H9 (cell line): ENCODE measurements around the gene TRMU. TPM values are rescaled to one million over a fixed set of nuclear protein-coding genes. Genes with fewer than 3 reads are reported as not detected.

Experiments used
- DNase-seq: peaks from one replicate; pipeline ENCODE4 v3.0.0-alpha.2; 2017
- H2AFZ ChIP-seq: one replicate; pipeline ENCODE4 v1.6.1; 2013; ENCODE audit warnings: mild to moderate bottlenecking, low read length, control low read depth, moderate library complexity
- H2AK5ac ChIP-seq: 2 replicates; pipeline ENCODE4 v1.6.1; 2013; ENCODE audit warnings: low read length, control low read depth, mixed read lengths; ENCODE audit not compliant: insufficient read length
- H2BK120ac ChIP-seq: one replicate; pipeline ENCODE4 v1.6.1; 2013; ENCODE audit warnings: low read depth, mild to moderate bottlenecking, low read length, control low read depth, inconsistent platforms; ENCODE audit not compliant: poor library complexity, severe bottlenecking
- H2BK12ac ChIP-seq: 2 replicates; pipeline ENCODE4 v1.6.1; 2013; ENCODE audit warnings: low read length, control low read depth, mixed read lengths, low read depth; ENCODE audit not compliant: insufficient read length
- H2BK15ac ChIP-seq: 2 replicates; pipeline ENCODE4 v1.6.1; 2013; ENCODE audit warnings: low read depth, low read length, control low read depth
- H2BK20ac ChIP-seq: one replicate; pipeline ENCODE4 v1.6.1; 2013; ENCODE audit warnings: low read depth, mild to moderate bottlenecking, low read length, control low read depth, inconsistent platforms; ENCODE audit not compliant: poor library complexity, severe bottlenecking
- H2BK5ac ChIP-seq: 2 replicates; pipeline ENCODE4 v1.6.1; 2013; ENCODE audit warnings: low read length, control low read depth, mixed read lengths; ENCODE audit not compliant: insufficient read length
- H3K14ac ChIP-seq: 2 replicates; pipeline ENCODE4 v1.6.1; 2013; ENCODE audit warnings: low read length, control low read depth; ENCODE audit not compliant: insufficient read depth
- H3K18ac ChIP-seq: 2 replicates; pipeline ENCODE4 v1.6.1; 2013; ENCODE audit warnings: low read depth, mild to moderate bottlenecking, mixed read lengths, low read length, control low read depth; ENCODE audit not compliant: insufficient read length
- H3K23ac ChIP-seq: 2 replicates; pipeline ENCODE4 v1.6.1; 2013; ENCODE audit warnings: low read length, control low read depth, mixed read lengths, low read depth; ENCODE audit not compliant: insufficient read length
- H3K23me2 ChIP-seq: 2 replicates; pipeline ENCODE4 v1.6.1; 2013; ENCODE audit warnings: low read depth, mild to moderate bottlenecking, mixed read lengths, low read length, control low read depth; ENCODE audit not compliant: insufficient read length, poor library complexity, severe bottlenecking
- H3K27ac ChIP-seq: 2 replicates; pipeline ENCODE4 v1.5.1; 2013; ENCODE audit warnings: low read length, control low read depth, mixed read lengths, low read depth; ENCODE audit not compliant: insufficient read length
- H3K27me3 ChIP-seq: 2 replicates; pipeline ENCODE4 v1.6.1; 2013; ENCODE audit warnings: low read length, control low read depth, inconsistent platforms; ENCODE audit not compliant: insufficient read depth
- H3K4ac ChIP-seq: 2 replicates; pipeline ENCODE4 v1.6.1; 2013; ENCODE audit warnings: low read depth, mild to moderate bottlenecking, control low read depth, inconsistent platforms, low read length, moderate library complexity
- H3K4me1 ChIP-seq: 2 replicates; pipeline ENCODE4 v1.6.1; 2013; ENCODE audit warnings: low read length, control low read depth, inconsistent platforms; ENCODE audit not compliant: insufficient read depth
- H3K4me2 ChIP-seq: 2 replicates; pipeline ENCODE4 v1.6.1; 2013; ENCODE audit warnings: low read length, control low read depth, mixed read lengths; ENCODE audit not compliant: insufficient read length, insufficient read depth
- H3K56ac ChIP-seq: 2 replicates; pipeline ENCODE4 v1.6.1; 2013; ENCODE audit warnings: low read depth, mild to moderate bottlenecking, mixed read lengths, low read length, control low read depth; ENCODE audit not compliant: insufficient read length
- H3K79me1 ChIP-seq: 2 replicates; pipeline ENCODE4 v1.6.1; 2013; ENCODE audit warnings: low read depth, mild to moderate bottlenecking, moderate library complexity, low read length, control low read depth, inconsistent platforms; ENCODE audit not compliant: insufficient read depth, poor library complexity, severe bottlenecking
- H3K79me2 ChIP-seq: 2 replicates; pipeline ENCODE4 v1.6.1; 2013; ENCODE audit warnings: low read length, control low read depth, inconsistent platforms; ENCODE audit not compliant: insufficient read depth
- H3K9ac ChIP-seq: 2 replicates; pipeline ENCODE4 v1.6.1; 2013; ENCODE audit warnings: low read length, control low read depth, mixed read lengths; ENCODE audit not compliant: insufficient read length; ENCODE audit errors: extremely low read depth
- H3K9me3 ChIP-seq: one replicate; pipeline ENCODE4 v1.6.1; 2013; ENCODE audit warnings: low read depth, low read length, inconsistent platforms; ENCODE audit not compliant: control insufficient read depth
- H3T11ph ChIP-seq: one replicate; pipeline ENCODE4 v1.6.1; 2013; ENCODE audit warnings: mild to moderate bottlenecking, low read length, control low read depth, inconsistent platforms
- H4K20me1 ChIP-seq: one replicate; pipeline ENCODE4 v1.6.1; 2013; ENCODE audit not compliant: control insufficient read depth, insufficient read length, insufficient read depth
- H4K5ac ChIP-seq: 2 replicates; pipeline ENCODE4 v1.6.1; 2013; ENCODE audit warnings: low read depth, mild to moderate bottlenecking, mixed read lengths, low read length, control low read depth; ENCODE audit not compliant: insufficient read length
- H4K8ac ChIP-seq: replicated peaks from 2 replicates; pipeline ENCODE4 v1.6.1; 2013; ENCODE audit warnings: low read length, control low read depth, mixed read lengths, low read depth; ENCODE audit not compliant: insufficient read length
- H4K91ac ChIP-seq: 2 replicates; pipeline ENCODE4 v1.6.1; 2013; ENCODE audit warnings: low read depth, mild to moderate bottlenecking, moderate library complexity, mixed read lengths, low read length, control low read depth; ENCODE audit not compliant: insufficient read length
- H3K27ac Mint-ChIP-seq, 3 experiments: 2 replicates in 2 of 3; 3 replicates in 1 of 3; pipeline ENCODE4 v1.8.0; 2020 to 2021; ENCODE audit warnings: mixed read lengths in 3 of 3, mild to moderate bottlenecking in 1 of 3, moderate library complexity in 1 of 3
- H3K27me3 Mint-ChIP-seq: 2 replicates; pipeline ENCODE4 v1.8.0; 2021; ENCODE audit warnings: low read depth, mild to moderate bottlenecking, moderate library complexity, mixed read lengths
- H3K36me3 Mint-ChIP-seq, 3 experiments: 2 replicates in 2 of 3; 3 replicates in 1 of 3; pipeline ENCODE4 v1.8.0; 2020 to 2021; ENCODE audit warnings: low read depth in 3 of 3, mixed read lengths in 3 of 3; ENCODE audit not compliant: insufficient read depth in 1 of 3
- H3K4me1 Mint-ChIP-seq, 2 experiments: 2 replicates each; pipeline ENCODE4 v1.8.0; 2020; ENCODE audit warnings: mixed read lengths in 2 of 2
- H3K4me3 Mint-ChIP-seq, 2 experiments: 2 replicates in 1 of 2; 3 replicates in 1 of 2; pipeline ENCODE4 v1.8.0; 2020 to 2021; ENCODE audit warnings: mild to moderate bottlenecking in 2 of 2, mixed read lengths in 2 of 2, moderate library complexity in 1 of 2
- H3K9me3 Mint-ChIP-seq, 2 experiments: 2 replicates in 1 of 2; 3 replicates in 1 of 2; pipeline ENCODE4 v1.8.0; 2020; ENCODE audit warnings: mild to moderate bottlenecking in 2 of 2, mixed read lengths in 2 of 2, moderate library complexity in 1 of 2
- WGBS: extraction: QIAGEN DNeasy Blood & Tissue Kit; methylation state at CpG from one replicate; pipeline ENCODE4 v1.1.7; 2013; ENCODE audit warnings: missing lambda C conversion rate, low lambda C conversion rate, mixed read lengths; ENCODE audit not compliant: insufficient read length; ENCODE audit errors: extremely low coverage; 5-methylcytosine and 5-hydroxymethylcytosine counted together
- total RNA-seq: library from RNA; stranded (reverse); gene quantifications from 2 replicates; pipeline ENCODE4 v1.2.1, GENCODE V29; 2021
- TF ChIP-seq, protein P1 (sequence below): fragments of 200-600 bp; sonication (generic); conservative IDR thresholded peaks from 3 replicates; pipeline ENCODE4 v1.8.0; 2021; ENCODE audit warnings: antibody characterized with exemption, mild to moderate bottlenecking

TRMU gene
- total RNA-seq, 1 experiment from 2014 or later = 86.3 TPM

GRCh38 chr22:46328797-46329196, 6.7 kb upstream of the TRMU start:
- no peak overlapping the region for H2BK15ac ChIP-seq
- no peak overlapping the region for H3K14ac ChIP-seq
- H2BK5ac ChIP-seq = no peak overlapping the region
- no peak overlapping the region for H4K5ac ChIP-seq
- H2BK20ac ChIP-seq = no peak overlapping the region
- no peaks in the 10 kb centered on the region for H3K9me3 Mint-ChIP-seq
- H4K20me1 ChIP-seq = no peaks in the 10 kb centered on the region
- H3K9ac ChIP-seq = no peak overlapping the region
- H3T11ph ChIP-seq = no peak overlapping the region
- H4K91ac ChIP-seq = no peak overlapping the region
- H3K4me3 Mint-ChIP-seq = no peak overlapping the region
- no peaks in the 10 kb centered on the region for H3K4me1 ChIP-seq
- H3K27ac ChIP-seq = no peak overlapping the region
- H3K23me2 ChIP-seq = no peaks in the 10 kb centered on the region
- H3K36me3 Mint-ChIP-seq = peaks cover 24 to 82% (median 59%) of the 10 kb centered on the region in 3 experiments; a peak in 6 of 7 replicates
- no peak overlapping the region for H3K18ac ChIP-seq
- H3K4me2 ChIP-seq = no peak overlapping the region
- TF ChIP-seq, protein P1, sequence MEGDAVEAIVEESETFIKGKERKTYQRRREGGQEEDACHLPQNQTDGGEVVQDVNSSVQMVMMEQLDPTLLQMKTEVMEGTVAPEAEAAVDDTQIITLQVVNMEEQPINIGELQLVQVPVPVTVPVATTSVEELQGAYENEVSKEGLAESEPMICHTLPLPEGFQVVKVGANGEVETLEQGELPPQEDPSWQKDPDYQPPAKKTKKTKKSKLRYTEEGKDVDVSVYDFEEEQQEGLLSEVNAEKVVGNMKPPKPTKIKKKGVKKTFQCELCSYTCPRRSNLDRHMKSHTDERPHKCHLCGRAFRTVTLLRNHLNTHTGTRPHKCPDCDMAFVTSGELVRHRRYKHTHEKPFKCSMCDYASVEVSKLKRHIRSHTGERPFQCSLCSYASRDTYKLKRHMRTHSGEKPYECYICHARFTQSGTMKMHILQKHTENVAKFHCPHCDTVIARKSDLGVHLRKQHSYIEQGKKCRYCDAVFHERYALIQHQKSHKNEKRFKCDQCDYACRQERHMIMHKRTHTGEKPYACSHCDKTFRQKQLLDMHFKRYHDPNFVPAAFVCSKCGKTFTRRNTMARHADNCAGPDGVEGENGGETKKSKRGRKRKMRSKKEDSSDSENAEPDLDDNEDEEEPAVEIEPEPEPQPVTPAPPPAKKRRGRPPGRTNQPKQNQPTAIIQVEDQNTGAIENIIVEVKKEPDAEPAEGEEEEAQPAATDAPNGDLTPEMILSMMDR = no peak
- no peaks in the 10 kb centered on the region for H3K27me3 ChIP-seq
- H3K79me2 ChIP-seq = no peaks in the 10 kb centered on the region
- no peak overlapping the region for H4K8ac ChIP-seq
- no peaks in the 10 kb centered on the region for H3K9me3 ChIP-seq
- H2BK120ac ChIP-seq = no peak overlapping the region
- H3K27me3 Mint-ChIP-seq = no peaks in the 10 kb centered on the region
- no peak overlapping the region for H2AK5ac ChIP-seq
- H3K4me1 Mint-ChIP-seq = peaks cover 0 to 6% of the 10 kb centered on the region in 2 experiments; a peak in 1 of 4 replicates
- no peak for DNase-seq
- no CpG with 5 or more reads among the region's 11 CpGs for WGBS
- no peak overlapping the region for H2BK12ac ChIP-seq
- H3K27ac Mint-ChIP-seq = no peak overlapping the region
- H3K56ac ChIP-seq = no peak overlapping the region
- no peaks in the 10 kb centered on the region for H3K79me1 ChIP-seq
- H2AFZ ChIP-seq = no peak overlapping the region
- H3K23ac ChIP-seq = no peak overlapping the region
- H3K4ac ChIP-seq = no peak overlapping the region
